Parathyroid adenoma (tissue), 2 donors: ENCODE measurements around the gene MTMR3.
"Not testable (repeated sequence)": the region's sequence is repeated elsewhere in the genome, so short reads cannot be mapped to it uniquely, and the experiment has no call there.

Experiments
- H2AFZ ChIP-seq: fragments of 300-600 bp; sonication (generic); one replicate; pipeline ENCODE4 v1.7.0; 2017; ENCODE audit warnings: antibody characterized with exemption, mild to moderate bottlenecking
- H3K27ac ChIP-seq: fragments of 300-600 bp; sonication (generic); one replicate; pipeline ENCODE4 v1.7.0; 2017
- H3K27me3 ChIP-seq: fragments of 300-600 bp; sonication (generic); one replicate; pipeline ENCODE4 v1.7.0; 2017; ENCODE audit warnings: low read length; ENCODE audit not compliant: control insufficient read depth, insufficient read depth
- H3K36me3 ChIP-seq: fragments of 300-600 bp; sonication (generic); one replicate; pipeline ENCODE4 v1.7.0; 2017; ENCODE audit warnings: low read length; ENCODE audit not compliant: control insufficient read depth, insufficient read depth
- H3K4me1 ChIP-seq: fragments of 300-600 bp; sonication (generic); one replicate; pipeline ENCODE4 v1.7.0; 2017; ENCODE audit warnings: control low read depth
- H3K4me2 ChIP-seq: fragments of 300-600 bp; sonication (generic); one replicate; pipeline ENCODE4 v1.7.0; 2017; ENCODE audit warnings: low read length
- H3K4me3 ChIP-seq: fragments of 300-600 bp; sonication (generic); one replicate; pipeline ENCODE4 v1.7.0; 2017; ENCODE audit warnings: low read depth, low read length
- H3K79me2 ChIP-seq: fragments of 300-600 bp; sonication (generic); one replicate; pipeline ENCODE4 v1.7.0; 2017; ENCODE audit warnings: control low read depth
- H3K9ac ChIP-seq: fragments of 300-600 bp; sonication (generic); one replicate; pipeline ENCODE4 v1.7.0; 2017; ENCODE audit warnings: mild to moderate bottlenecking
- H3K9me3 ChIP-seq: fragments of 300-600 bp; sonication (generic); one replicate; pipeline ENCODE4 v1.7.0; 2017; ENCODE audit warnings: low read length; ENCODE audit not compliant: control insufficient read depth
- TF ChIP-seq, protein P1 (sequence below): fragments of 300-600 bp; sonication (generic); IDR thresholded peaks from one replicate; pipeline ENCODE4 v1.7.0; 2017; ENCODE audit warnings: antibody characterized with exemption, mild to moderate bottlenecking
- donor health status: primary hyperparathyroidism.

MTMR3 gene

DNA sequence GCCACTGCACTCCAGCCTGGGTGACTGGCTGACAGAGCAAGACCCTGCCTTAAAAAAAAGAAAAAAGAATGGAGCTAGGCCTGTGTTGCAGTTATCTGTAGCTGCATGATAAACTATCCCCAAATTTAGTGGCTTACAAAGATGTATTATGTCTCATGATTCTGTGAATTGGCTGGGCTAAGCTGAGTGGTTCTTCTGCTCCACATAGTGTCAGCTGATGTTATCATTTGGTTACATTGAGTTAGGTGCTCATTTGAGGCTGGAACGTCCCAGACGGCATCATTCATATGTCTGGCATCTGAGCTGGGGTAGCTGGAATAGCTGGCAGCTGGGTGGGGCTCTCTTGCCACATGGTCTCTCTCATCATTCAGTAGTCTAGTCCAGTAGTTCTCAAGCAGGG lies 36.7 kb upstream of the MTMR3 start:
- no peaks in the 10 kb centered on the region for H3K79me2 ChIP-seq
- H3K4me1 ChIP-seq, result no peaks in the 10 kb centered on the region
- no peak overlapping the region for H3K27ac ChIP-seq
- H3K9me3 ChIP-seq, result no peaks in the 10 kb centered on the region
- no peaks in the 10 kb centered on the region for H3K27me3 ChIP-seq
- no peak overlapping the region for H3K4me2 ChIP-seq
- H3K9ac ChIP-seq, result no peak overlapping the region
- no peaks in the 10 kb centered on the region for H3K36me3 ChIP-seq
- H2AFZ ChIP-seq, result no peak overlapping the region
- H3K4me3 ChIP-seq, result no peak overlapping the region
- TF ChIP-seq, protein P1, sequence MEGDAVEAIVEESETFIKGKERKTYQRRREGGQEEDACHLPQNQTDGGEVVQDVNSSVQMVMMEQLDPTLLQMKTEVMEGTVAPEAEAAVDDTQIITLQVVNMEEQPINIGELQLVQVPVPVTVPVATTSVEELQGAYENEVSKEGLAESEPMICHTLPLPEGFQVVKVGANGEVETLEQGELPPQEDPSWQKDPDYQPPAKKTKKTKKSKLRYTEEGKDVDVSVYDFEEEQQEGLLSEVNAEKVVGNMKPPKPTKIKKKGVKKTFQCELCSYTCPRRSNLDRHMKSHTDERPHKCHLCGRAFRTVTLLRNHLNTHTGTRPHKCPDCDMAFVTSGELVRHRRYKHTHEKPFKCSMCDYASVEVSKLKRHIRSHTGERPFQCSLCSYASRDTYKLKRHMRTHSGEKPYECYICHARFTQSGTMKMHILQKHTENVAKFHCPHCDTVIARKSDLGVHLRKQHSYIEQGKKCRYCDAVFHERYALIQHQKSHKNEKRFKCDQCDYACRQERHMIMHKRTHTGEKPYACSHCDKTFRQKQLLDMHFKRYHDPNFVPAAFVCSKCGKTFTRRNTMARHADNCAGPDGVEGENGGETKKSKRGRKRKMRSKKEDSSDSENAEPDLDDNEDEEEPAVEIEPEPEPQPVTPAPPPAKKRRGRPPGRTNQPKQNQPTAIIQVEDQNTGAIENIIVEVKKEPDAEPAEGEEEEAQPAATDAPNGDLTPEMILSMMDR, result no peak

DNA sequence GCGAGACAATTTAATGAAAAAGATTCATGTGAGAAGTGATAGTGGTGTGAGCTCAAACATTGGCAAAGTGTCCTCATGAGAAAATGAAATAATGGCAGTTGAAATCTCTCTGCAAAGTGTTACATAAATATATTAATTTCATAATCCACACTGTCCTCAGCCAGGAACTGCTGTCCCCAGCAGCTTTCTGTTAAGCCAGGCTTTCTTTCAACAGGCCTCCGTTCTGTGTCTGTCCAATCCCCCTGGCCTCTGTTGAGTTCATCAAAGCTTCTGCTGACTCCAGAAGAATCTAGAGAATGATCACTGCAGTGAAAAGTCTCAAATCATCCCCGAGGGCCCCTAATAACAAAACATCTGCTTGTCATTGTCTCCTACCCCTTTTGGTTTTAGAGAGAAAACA lies 34.9 kb upstream of the MTMR3 start:
- Histone ChIP-seq H3K9me3 (no peaks in the 10 kb centered on the region), H3K36me3 (no peaks in the 10 kb centered on the region), H3K4me3 (no peak overlapping the region), H3K4me2 (no peak overlapping the region), H3K79me2 (no peaks in the 10 kb centered on the region), H3K9ac (no peak overlapping the region), H3K4me1 (no peaks in the 10 kb centered on the region), H3K27ac (no peak overlapping the region), H3K27me3 (no peaks in the 10 kb centered on the region), H2AFZ (no peak overlapping the region)
- TF ChIP-seq, protein P1, result no peak

DNA sequence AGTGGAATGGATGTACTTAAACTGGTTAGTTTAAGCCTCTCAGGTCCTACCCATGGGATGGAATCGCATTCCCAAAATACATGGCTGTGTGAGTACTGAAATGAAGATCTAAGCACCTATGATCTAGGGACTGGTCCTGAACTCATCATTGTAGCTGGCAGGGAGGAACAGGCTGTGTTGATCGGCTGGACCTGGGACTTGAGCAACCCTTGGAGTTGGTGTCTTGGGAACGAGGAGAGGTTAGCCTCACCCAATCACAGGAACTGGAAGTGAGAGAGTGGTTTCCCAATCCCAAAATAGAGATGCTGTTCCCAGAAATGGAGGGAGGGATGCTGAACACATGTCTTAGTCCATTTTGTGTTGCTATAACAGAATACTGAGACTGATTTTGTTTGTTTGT lies 28.5 kb upstream of the MTMR3 start:
- Histone ChIP-seq H3K9ac (no peak overlapping the region), H3K4me1 (no peaks in the 10 kb centered on the region)

DNA sequence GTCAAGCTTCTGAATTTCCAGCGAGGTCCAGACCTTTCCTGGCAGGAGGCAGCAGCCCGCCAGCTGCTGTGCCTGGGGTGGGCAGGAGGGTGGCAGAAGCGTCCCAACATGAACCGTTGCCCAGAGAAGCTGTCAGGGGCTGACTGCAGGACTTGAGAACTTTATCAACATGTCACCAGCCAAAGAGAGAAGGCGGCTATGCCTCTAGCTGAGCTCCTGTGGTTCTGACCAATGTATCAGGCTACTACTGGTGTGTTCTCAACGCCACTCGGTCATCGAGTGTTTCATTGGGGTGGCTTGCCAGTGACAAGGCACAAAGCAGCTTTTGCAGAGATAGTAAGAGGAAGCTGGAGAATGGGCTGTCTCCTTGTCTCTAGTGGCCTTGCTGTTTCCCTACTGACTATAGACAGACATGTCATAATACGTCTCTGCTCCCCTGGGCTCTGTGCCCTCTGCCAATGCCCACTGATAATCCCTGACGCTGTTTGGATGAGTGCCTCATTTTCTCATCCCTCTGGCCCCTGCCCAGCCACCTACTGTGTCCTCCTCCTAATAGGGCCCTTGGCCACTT lies 27.3 kb upstream of the MTMR3 start:
- Histone ChIP-seq H3K9me3 (no peaks in the 10 kb centered on the region), H3K36me3 (no peaks in the 10 kb centered on the region), H3K27me3 (no peaks in the 10 kb centered on the region), H3K4me3 (no peak overlapping the region), H3K4me1 (no peaks in the 10 kb centered on the region), H3K27ac (no peak overlapping the region), H3K9ac (no peak overlapping the region), H3K4me2 (no peak overlapping the region), H3K79me2 (no peaks in the 10 kb centered on the region), H2AFZ (no peak overlapping the region)
- TF ChIP-seq, protein P1, result no peak

More for the DNA sequence above, 28.5 kb upstream of the MTMR3 start:
- no peak overlapping the region for H3K4me3 ChIP-seq
- no peak overlapping the region for H3K4me2 ChIP-seq
- no peak overlapping the region for H2AFZ ChIP-seq
- H3K27ac ChIP-seq, result no peak overlapping the region
- no peaks in the 10 kb centered on the region for H3K27me3 ChIP-seq
- TF ChIP-seq, protein P1, result no peak
- H3K9me3 ChIP-seq, result no peaks in the 10 kb centered on the region
- no peaks in the 10 kb centered on the region for H3K79me2 ChIP-seq
- H3K36me3 ChIP-seq, result no peaks in the 10 kb centered on the region

DNA sequence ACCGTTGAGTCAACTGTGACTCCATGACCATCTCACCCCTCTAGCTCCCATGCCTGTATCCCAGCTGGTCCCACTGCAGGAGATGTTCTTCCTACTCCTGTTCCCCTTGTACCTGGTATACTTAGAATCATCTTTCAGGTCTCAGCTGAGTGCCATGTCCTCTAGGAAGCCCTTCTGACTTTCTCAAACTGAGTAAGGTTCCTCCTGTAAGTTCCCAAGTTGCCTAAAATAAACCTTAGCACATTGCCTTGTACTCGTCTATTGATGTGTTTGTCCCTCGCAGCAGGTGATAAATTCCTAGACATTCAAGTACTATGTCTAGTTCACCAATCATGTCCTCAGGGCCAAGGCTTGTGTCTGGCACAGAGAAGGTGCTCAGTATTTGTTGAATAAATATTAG lies 26.5 kb upstream of the MTMR3 start:
- TF ChIP-seq, protein P1, result no peak
- Histone ChIP-seq H3K9ac (no peak overlapping the region), H3K27ac (no peak overlapping the region)

DNA sequence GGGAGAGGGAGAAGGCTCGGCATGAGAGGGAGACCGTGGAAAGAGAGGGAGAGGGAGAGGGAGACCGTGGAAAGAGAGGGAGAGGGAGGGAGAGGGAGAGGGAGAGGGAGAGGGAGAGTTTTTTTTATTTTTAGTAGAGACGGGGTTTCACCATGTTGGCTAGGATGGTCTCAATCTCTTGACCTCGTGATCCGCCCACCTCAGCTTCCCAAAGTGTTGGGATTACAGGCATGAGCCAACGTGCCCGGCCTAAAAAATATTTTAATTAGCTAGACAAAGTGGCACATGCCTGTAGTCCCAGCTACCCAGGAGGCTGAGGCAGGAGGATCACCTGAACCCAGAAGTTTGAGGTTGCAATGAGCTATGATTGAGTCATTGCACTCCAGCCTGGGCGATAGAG lies 23.9 kb upstream of the MTMR3 start:
- H2AFZ ChIP-seq, H3K4me1 ChIP-seq, H3K79me2 ChIP-seq, H3K9ac ChIP-seq, H3K27me3 ChIP-seq, H3K4me2 ChIP-seq, H3K36me3 ChIP-seq, H3K9me3 ChIP-seq, H3K27ac ChIP-seq, H3K4me3 ChIP-seq: not testable (repeated sequence)

More for the DNA sequence above, 26.5 kb upstream of the MTMR3 start:
- Histone ChIP-seq H3K36me3 (no peaks in the 10 kb centered on the region), H3K4me3 (no peak overlapping the region), H3K27me3 (no peaks in the 10 kb centered on the region), H2AFZ (no peak overlapping the region), H3K4me1 (no peaks in the 10 kb centered on the region), H3K4me2 (no peak overlapping the region), H3K79me2 (no peaks in the 10 kb centered on the region), H3K9me3 (no peaks in the 10 kb centered on the region)
